SU-DHL-6 (cell line): ENCODE measurements around the gene KRT31.

Experiments
- H2AFZ ChIP-seq: fragments of 200-600 bp; sonication (generic); 2 replicates; pipeline ENCODE4 v1.6.1; 2014; ENCODE audit warnings: low read depth, mild to moderate bottlenecking, moderate library complexity, mixed read lengths, antibody characterized with exemption, low read length; ENCODE audit not compliant: severe bottlenecking
- H3F3A ChIP-seq: fragments of 200-600 bp; shearing (Covaris generic); 2 replicates; pipeline ENCODE4 v1.6.0; 2016; ENCODE audit warnings: antibody characterized with exemption, mild to moderate bottlenecking; ENCODE audit not compliant: insufficient read depth
- H3K27ac ChIP-seq: fragments of 200-600 bp; sonication (generic); 2 replicates; pipeline ENCODE4 v1.5.1; 2016; ENCODE audit warnings: low read depth, mild to moderate bottlenecking, low read length, moderate library complexity, mixed read lengths
- H3K27me3 ChIP-seq: fragments of 200-600 bp; sonication (generic), shearing (Covaris generic); 2 replicates; pipeline ENCODE4 v1.6.0; 2014; ENCODE audit warnings: mild to moderate bottlenecking, low read length
- H3K36me3 ChIP-seq: fragments of 200-600 bp; sonication (generic); 2 replicates; pipeline ENCODE4 v1.6.1; 2014; ENCODE audit warnings: mild to moderate bottlenecking, low read length, mixed read lengths
- H3K4me2 ChIP-seq: fragments of 300-600, 200-600 bp; shearing (Covaris generic), sonication (generic); 2 replicates; pipeline ENCODE4 v1.6.0; 2014; ENCODE audit warnings: low read length, low read depth, mild to moderate bottlenecking; ENCODE audit not compliant: poor library complexity, severe bottlenecking
- H3K4me3 ChIP-seq: fragments of 200-600 bp; sonication (generic); 2 replicates; pipeline ENCODE4 v1.5.1; 2014; ENCODE audit warnings: antibody characterized with exemption, low read length, mild to moderate bottlenecking, mixed read lengths; ENCODE audit not compliant: insufficient read depth, poor library complexity, severe bottlenecking
- H3K79me2 ChIP-seq: fragments of 200-600 bp; sonication (generic); 2 replicates; pipeline ENCODE4 v1.6.1; 2014; ENCODE audit warnings: mild to moderate bottlenecking, low read length, moderate library complexity; ENCODE audit not compliant: insufficient read depth
- H3K9ac ChIP-seq: fragments of 200-600 bp; sonication (generic); 2 replicates; pipeline ENCODE4 v1.7.0; 2014; ENCODE audit warnings: mild to moderate bottlenecking, low read length
- H3K9me2 ChIP-seq: fragments of 200-600 bp; sonication (generic); replicated peaks from 2 replicates; pipeline ENCODE4 v1.6.1; 2014; ENCODE audit warnings: low read length; ENCODE audit not compliant: insufficient read depth
- H3K9me3 ChIP-seq: fragments of 200-600 bp; sonication (generic); 2 replicates; pipeline ENCODE4 v1.6.1; 2014; ENCODE audit warnings: low read length, mixed read lengths; ENCODE audit not compliant: insufficient read depth
- H4K20me1 ChIP-seq: fragments of 200-600 bp; sonication (generic); 2 replicates; pipeline ENCODE4 v1.6.1; 2014; ENCODE audit warnings: low read depth, mild to moderate bottlenecking, antibody characterized with exemption, low read length, moderate library complexity, mixed read lengths
- CTCF ChIP-seq: fragments of 200-600 bp; sonication (generic); IDR thresholded peaks from one replicate; pipeline ENCODE4 v1.5.1; 2017; ENCODE audit warnings: antibody characterized with exemption, mild to moderate bottlenecking, low read length, moderate library complexity; ENCODE audit not compliant: insufficient read depth, poor library complexity, severe bottlenecking
- EZH2phosphoT487 ChIP-seq: fragments of 200-600 bp; sonication (generic), shearing (Covaris generic); conservative IDR thresholded peaks from 2 replicates; pipeline ENCODE4 v1.6.1; 2018; ENCODE audit warnings: mild to moderate bottlenecking, antibody characterized with exemption, low read length, moderate library complexity, mixed read lengths

Gene KRT31

GRCh38 chr17:41396996-41397660 is at the start of gene KRT31:
Gene KRT31 (minus strand): TSS chr17:41397608. CDS start chr17:41397539, 69 bp downstream.
- Histone ChIP-seq H3K79me2 (no peaks in the 10 kb centered on the region), H3K36me3 (no peaks in the 10 kb centered on the region), H3F3A (no peaks in the 10 kb centered on the region), H3K27me3 (no peaks in the 10 kb centered on the region), H3K27ac (no peak within 1 kb of the TSS), H3K4me3 (no peak within 1 kb of the TSS), H4K20me1 (no peaks in the 10 kb centered on the region), H3K9me3 (no peaks in the 10 kb centered on the region), H3K4me2 (no peak within 1 kb of the TSS), H3K9ac (no peak within 1 kb of the TSS), H3K9me2 (no peaks in the 10 kb centered on the region), H2AFZ (no peak within 1 kb of the TSS)
- TF ChIP-seq EZH2phosphoT487, result no peak
- no peak for TF ChIP-seq CTCF

DNA sequence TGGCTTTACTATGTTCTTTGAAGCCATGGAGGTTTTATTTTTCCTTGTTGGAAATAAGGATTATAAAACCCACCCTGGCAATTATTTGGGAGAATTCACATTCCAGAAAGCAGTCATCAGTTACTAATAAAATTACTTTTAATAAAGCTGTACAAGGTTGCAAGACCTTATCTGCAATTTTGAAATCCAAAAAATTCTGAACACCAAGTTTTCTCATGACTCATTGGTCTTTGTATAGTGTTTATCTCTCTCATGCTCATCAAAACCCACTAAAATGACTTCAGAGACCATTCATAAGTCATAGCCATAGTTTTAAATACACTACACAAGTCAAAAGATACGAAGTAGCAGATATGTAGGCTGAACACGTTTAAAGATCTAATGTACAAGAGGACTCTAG is 49.4 kb upstream of the KRT31 start:
- TF ChIP-seq CTCF (no peak), EZH2phosphoT487 (no peak)
- H3K9me2 ChIP-seq, result no peaks in the 10 kb centered on the region

DNA sequence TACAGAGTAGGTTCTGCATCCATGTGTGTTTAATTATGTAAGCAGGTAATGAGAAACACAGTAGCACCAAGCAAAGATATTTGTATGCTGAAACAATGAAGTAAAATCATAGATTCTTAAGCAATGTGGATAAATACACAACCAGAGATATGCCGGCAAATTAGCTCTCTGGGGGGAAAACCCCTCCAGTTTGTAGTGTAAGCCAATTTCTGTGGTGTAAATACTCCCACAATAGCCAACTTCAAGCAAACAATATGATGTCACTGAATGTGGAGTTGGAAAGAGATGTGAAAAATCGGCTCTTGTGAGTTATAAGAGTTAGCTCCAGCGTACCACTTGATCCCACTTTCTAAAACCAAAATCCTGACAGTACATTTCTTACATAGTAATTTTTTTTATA is 47.2 kb upstream of the KRT31 start:
- Histone ChIP-seq H3F3A (no peaks in the 10 kb centered on the region), H3K4me3 (no peak overlapping the region), H3K79me2 (no peaks in the 10 kb centered on the region)

More for the DNA sequence above, 49.4 kb upstream of the KRT31 start:
- no peak overlapping the region for H3K9ac ChIP-seq
- no peak overlapping the region for H3K4me2 ChIP-seq
- no peak overlapping the region for H3K4me3 ChIP-seq
- no peaks in the 10 kb centered on the region for H4K20me1 ChIP-seq
- H3K9me3 ChIP-seq, result no peaks in the 10 kb centered on the region
- no peak overlapping the region for H2AFZ ChIP-seq
- H3K36me3 ChIP-seq, result no peaks in the 10 kb centered on the region
- H3K27ac ChIP-seq, result no peak overlapping the region
- H3K27me3 ChIP-seq, result no peaks in the 10 kb centered on the region
- H3F3A ChIP-seq, result no peaks in the 10 kb centered on the region
- no peaks in the 10 kb centered on the region for H3K79me2 ChIP-seq

More for the DNA sequence above, 47.2 kb upstream of the KRT31 start:
- Histone ChIP-seq H3K27me3 (no peaks in the 10 kb centered on the region), H3K9ac (no peak overlapping the region), H3K36me3 (no peaks in the 10 kb centered on the region), H3K27ac (no peak overlapping the region), H3K9me2 (no peaks in the 10 kb centered on the region), H2AFZ (no peak overlapping the region), H4K20me1 (no peaks in the 10 kb centered on the region), H3K9me3 (no peaks in the 10 kb centered on the region), H3K4me2 (no peak overlapping the region)
- TF ChIP-seq EZH2phosphoT487, result no peak
- no peak for TF ChIP-seq CTCF
